T-helper 1 cell (primary cell): Measurements from ENCODE around the gene F11R.
A peak's percentile ranks its signal among the peaks of the same experiment; 100 is the strongest.
"Not testable (repeated sequence)": the region's sequence is repeated elsewhere in the genome, so short reads cannot be mapped to it uniquely, and the experiment has no call there.

Source experiments
- DNase-seq, 5 donors: peaks; one replicate each; pipeline ENCODE4 v3.0.0-alpha.2; 2012 to 2020
- total RNA-seq, 4 donors: gene quantifications; one replicate each; lab custom pipeline; 2026; lab: John Stamatoyannopoulos, UW

The F11R gene
- 14.8 to 17.4 (median 15.4) reads per million in 4 donors for total RNA-seq

DNA sequence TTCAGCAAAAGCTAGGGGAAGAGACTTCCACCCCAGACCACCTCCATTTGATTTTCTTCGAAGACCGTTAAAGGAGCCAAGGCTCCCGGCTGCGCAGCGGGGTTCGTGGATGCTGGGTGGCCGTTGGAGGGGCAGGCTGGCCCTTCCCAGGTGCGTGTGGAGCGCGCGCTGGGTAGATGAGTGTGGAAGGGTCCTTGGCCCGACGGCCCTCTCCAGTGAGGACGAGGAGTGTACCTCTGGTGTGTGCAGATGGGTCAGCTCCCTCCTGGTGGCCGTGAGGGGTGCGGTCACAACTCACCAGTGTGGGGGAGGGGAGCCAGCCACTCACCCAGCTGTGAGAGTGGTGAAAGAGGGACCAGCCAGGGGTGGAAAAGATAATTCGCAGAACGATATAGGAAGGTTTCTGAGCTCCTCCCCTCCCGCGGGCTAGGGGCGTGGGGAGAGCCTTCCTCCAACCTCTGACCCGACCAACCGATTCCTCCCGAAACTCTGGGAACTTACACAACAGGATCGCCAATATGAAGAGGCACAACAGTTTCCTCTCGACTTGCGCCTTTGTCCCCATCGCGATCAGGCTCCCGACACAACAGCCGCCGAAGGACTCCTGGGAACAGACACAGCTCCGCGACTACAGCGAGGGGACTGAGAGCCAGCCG is at the start of gene F11R:
Gene F11R (minus strand): TSS at position 644 of the 656 bp plus-strand sequence. CDS start 79 bp downstream, at position 565.
- peak in 2 of 5 donors; percentile 16 to 24 for DNase-seq

DNA sequence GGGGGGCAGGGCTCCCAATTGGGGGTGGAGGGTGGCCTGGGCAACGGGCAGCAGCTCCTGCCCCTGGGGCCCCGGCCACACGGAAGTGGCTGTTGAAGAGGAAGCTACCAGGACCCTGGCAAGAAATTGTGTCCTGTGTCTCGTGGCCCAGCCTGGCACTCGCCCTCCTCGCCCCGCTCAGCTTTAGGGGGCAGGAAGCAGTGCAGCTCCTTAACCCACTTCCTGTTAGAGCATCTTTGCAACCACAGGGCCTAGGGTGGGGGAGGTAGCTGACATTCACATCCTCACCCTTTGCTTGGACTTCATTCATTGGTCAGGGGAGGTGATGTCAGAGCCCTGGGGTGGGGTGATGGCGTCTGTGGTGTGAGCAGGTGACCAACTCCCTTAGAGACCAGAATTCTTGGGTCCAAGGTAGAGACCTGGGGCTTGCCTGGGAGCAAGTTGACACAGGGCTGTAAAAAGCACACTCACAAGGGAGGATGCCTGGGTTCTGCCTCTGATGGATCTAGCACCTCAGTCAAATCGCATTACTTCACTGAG is 48.8 kb upstream of the F11R start, which contains the start of gene ARHGAP30:
Gene ARHGAP30 (minus strand): TSS at position 161 of the 540 bp plus-strand sequence. CDS start 267 bp downstream, outside the sequence.
- peak; percentile 56 to 98 (median 69) for DNase-seq

DNA sequence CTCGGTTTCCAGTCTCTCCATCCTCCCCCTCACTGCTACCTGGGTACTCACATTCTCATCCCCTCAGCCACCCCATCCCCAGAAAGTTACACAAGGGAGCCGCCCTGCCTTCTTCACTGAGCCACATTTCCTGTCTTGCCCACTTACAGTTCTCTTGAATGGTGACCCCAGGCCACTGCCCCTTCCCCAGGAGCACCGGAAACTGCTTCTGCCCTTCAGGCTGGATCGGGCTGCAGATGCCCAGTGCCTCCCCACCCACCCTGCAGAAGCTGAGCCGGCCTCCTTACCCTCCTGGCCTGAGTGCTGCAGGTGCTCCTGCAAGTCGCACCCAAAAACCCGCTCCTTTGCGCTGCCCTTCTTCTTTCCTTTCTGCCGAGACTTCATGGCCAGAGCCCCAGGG is 48.3 kb upstream of the F11R start:
- peak in 1 of 5 donors; percentile 43 for DNase-seq

DNA sequence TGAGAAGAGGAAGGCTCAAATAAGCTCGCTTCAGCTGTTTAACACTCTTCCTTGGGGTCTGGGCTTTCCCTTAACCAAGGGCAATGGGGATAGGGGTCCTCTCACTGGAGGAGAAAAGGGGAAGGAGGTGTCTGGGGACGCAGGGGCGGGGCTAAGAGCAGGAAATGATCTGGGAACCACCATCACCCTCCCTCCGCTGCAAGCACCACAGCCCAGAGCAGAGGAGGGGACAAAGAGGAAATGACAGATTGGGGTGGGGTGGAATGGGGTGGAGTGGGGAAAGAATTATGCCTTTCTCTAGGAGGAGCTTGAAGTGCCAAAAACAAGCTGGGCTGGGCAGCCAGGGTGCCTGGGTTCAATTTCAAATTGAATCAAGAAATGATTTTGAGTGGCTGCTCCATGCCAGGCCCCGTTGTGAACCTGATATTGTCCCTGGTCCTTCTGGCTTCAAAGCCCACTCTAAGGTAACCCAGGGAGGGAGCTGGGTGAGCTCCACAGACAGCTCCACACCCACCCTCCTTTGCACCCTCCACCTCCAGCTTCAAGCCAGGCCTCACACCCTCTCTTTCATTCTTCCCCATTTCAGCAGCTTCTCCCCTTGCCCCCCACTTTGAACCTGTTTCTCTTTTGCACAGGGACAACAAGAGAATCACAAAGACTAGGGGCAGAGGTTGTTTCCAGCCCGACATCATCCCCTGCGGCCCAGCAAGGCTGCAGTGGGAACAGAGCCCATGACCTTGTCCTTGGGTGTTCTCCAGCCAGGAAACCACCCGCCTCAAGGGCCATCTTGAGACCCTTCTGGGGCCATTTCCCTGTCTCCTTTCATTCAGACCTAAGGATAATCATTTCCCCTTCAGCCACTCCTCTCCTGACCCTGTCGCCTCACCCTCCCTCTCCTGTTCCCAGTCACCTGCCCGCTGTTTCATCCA is 47.6 kb upstream of the F11R start:
- DNase-seq: peak; percentile 66 to 90 (median 73)

- DNase-seq: peak in 1 of 5 donors; percentile 49
Measured at GRCh38 chr1:161066694-161067093, 45.7 kb upstream of the F11R start.

DNA sequence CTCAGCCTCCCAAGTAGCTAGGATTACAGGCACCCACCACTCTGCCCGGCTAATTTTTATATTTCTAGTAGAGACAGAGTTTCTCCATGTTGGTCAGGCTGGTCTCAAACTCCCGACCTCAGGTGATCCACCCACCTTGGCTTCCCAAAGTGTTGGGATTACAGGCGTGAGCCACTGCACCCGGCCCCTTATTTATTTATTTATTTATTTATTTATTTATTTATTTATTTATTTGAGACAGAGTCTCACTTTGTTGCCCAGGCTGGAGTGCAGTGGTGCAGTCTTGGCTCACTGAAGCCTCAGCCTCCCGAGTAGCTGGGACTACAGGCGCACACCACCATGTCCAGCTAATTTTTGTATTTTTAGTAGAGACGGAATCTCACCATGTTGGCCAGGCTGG is 44.7 kb upstream of the F11R start:
- not testable (repeated sequence) for DNase-seq

- DNase-seq: not testable (repeated sequence)
Measured at GRCh38 chr1:161063936-161064335, 43.0 kb upstream of the F11R start.

GRCh38 chr1:161061419-161061818 is 40.5 kb upstream of the F11R start:
- no peak for DNase-seq

DNA sequence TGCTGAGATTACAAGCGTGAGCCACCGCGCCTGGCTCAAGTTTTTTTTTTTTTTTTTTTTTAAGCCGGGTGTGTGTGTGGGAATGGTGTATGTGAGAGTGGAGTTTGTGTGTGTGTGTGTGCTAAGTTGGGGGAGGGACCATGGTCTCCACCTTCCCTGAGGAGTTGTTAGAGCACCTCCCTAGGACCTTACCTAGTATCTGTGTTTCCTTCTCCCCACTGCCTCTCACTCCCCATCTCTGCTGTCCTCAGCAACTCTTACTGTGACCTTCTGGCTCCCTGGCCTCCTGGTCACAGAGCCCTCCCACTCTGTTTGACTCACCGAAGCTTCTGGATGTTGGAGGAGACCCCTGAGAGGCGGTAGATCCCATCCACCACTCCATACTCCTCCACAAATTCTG is 38.3 kb upstream of the F11R start:
- no peak for DNase-seq

- DNase-seq: no peak
Measured at GRCh38 chr1:161054805-161055204, 33.9 kb upstream of the F11R start.

DNA sequence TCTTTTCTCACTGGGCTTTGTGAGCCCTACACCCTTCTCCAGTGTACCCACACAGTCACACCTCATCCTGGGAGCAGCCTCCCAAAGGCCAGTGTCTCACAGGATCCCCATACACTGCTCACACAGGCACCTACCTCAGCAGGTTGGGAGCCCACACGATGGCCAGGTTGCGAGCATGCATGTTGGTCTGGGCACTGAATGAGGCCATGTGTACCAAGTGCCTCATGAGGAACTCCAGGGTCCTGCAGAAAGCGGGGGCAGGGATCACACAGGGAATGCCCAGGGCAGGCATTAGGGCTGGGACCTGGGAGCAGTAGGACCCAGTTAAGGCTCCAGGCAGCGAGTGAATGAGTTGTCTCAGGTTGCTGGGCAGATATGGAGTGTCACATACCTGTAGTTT is 33.3 kb upstream of the F11R start:
- no peak for DNase-seq

- no peak for DNase-seq
Measured at GRCh38 chr1:161052899-161053298, 31.9 kb upstream of the F11R start.

- no peak for DNase-seq
Measured at GRCh38 chr1:161051219-161051618, 30.3 kb upstream of the F11R start.

DNA sequence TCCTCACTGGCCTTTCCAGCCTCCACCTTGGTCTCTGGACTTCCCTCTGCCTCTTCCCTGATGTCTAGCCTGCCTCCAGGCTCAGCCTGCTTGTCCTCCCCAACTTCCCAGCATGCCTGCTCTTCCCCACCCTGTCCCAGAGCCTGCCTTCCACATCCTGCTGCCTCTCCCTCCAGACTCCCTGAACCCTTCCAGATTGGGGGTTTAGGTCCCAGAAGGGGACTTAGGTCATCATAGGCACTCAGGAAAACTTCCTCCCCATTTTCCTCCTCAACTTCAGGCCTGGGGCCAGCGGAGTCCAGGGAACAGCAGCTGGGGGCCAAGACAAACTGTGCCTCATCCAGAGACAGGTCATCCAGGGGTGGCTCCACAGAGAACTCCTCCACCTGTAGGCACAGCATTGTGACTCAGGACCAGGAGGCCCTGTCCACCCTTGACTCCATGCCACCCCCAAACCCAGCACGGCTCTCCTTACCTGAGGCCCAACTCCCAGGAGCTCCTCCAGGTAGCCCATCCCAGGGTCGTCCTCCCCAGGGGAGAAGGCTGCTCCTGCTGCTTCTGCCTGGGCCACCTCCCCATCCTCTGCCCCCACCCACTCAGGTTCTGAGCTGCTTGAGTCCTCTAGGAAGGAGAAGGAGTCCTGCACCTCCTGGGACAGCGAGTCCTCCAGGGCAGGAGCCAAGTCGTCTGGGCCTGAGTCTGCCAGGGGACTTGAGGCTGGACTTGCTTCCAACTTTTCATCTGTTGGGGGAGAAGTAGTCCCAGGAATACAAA is 28.2 kb upstream of the F11R start:
- no peak for DNase-seq

- DNase-seq: no peak
Measured at GRCh38 chr1:161047436-161048420, 26.8 kb upstream of the F11R start.

- DNase-seq: no peak
Measured at GRCh38 chr1:161046605-161047228, 25.8 kb upstream of the F11R start.

GRCh38 chr1:161045736-161046604 is 25.0 kb upstream of the F11R start, which contains the start of gene USF1:
Gene USF1 (minus strand): TSS chr1:161045977. CDS start chr1:161043275, 2,702 bp downstream.
- DNase-seq: peak; percentile 83 to 96 (median 86)

DNA sequence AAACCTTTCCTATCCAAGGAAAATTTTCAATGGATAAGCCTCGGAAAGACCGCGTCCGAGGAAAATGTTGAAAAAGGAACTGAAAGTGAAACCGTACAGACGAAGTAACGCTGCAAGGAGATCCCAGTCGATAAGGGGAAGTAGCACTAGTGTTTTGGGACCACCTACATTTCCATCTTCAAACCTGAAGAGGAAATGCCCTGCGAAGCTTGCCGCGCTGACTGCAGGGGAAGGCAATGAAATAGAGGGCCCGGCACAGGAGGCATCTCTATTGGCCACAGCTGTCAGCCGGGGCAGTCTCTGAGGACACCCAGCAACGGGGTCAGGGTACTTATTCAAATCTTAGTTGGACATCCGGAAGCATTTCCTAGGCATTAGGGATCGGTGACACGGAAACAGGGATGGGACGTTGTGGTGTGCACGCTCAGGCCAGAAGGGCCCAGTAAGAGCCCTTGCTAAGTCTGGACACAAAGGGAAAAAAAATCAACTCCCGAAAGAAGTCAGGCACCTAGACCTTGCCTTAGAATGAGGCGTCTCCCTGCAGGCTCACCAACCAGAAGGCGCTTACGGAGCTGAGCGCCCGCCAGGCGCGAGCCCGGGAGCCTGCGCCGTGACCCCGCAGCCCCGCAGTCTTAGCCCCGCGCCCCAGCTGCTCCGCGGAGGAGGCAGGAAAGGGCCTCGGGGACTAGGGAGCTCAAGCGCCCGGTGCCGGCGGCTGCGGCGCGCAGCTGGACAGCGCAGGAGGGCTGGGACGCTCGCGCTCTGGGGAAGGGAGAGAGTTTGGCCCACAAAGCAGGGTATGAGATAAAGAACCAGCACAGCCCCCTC is 24.2 kb upstream of the F11R start:
- peak; percentile 19 to 68 (median 50) for DNase-seq

DNA sequence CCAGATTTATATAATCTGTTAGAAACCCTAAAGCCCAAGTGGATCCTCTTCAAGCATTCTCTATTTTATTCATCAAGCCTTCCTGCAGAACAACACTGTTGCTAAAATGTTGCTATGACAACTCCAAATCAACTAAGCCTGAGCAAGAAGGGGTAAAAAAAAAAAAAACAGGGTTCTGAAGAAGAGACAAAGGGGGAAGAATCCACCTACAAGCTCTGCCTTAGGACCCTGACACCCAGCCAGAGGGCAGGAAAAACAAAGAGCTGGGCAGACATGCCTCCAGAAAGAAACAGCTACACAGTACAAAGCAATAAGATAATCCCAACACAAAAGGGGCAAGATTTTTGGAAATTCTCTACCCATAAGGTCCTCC is 23.6 kb upstream of the F11R start:
- no peak for DNase-seq
